GM12865 (cell line): ENCODE measurements around the gene OMA1.

ENCODE experiments used
- DNase-seq: peaks from one replicate; pipeline ENCODE4 v3.0.0; 2010; ENCODE audit warnings: low read depth
- H3K4me3 ChIP-seq: 2 replicates; pipeline ENCODE4 v1.5.1; 2011; ENCODE audit warnings: mild to moderate bottlenecking, low read depth, low read length, control low read depth
- CTCF ChIP-seq: IDR thresholded peaks from 2 replicates; pipeline ENCODE4 v1.5.1; 2011; ENCODE audit warnings: low read length, control low read depth, low read depth, inconsistent platforms; ENCODE audit not compliant: insufficient read depth; ENCODE audit errors: missing control alignments

OMA1 gene

GRCh38 chr1:58439946-58440345, 106.6 kb downstream of the OMA1 start:
- TF ChIP-seq CTCF = no peak
- DNase-seq = no peak

GRCh38 chr1:58438468-58438867, 108.1 kb downstream of the OMA1 start:
- H3K4me3 ChIP-seq = no peak overlapping the region
- TF ChIP-seq CTCF = no peak
- no peak for DNase-seq

More at GRCh38 chr1:58439946-58440345, 106.6 kb downstream of the OMA1 start:
- no peak overlapping the region for H3K4me3 ChIP-seq

GRCh38 chr1:58437623-58438022, 108.9 kb downstream of the OMA1 start:
- H3K4me3 ChIP-seq = no peak overlapping the region
- no peak for TF ChIP-seq CTCF
- DNase-seq = no peak

GRCh38 chr1:58436615-58437297, 109.8 kb downstream of the OMA1 start:
- no peak for DNase-seq
- TF ChIP-seq CTCF = no peak
- no peak overlapping the region for H3K4me3 ChIP-seq

GRCh38 chr1:58435376-58435775, 111.2 kb downstream of the OMA1 start:
- no peak for TF ChIP-seq CTCF
- no peak overlapping the region for H3K4me3 ChIP-seq
- DNase-seq = no peak

- TF ChIP-seq CTCF = no peak
- H3K4me3 ChIP-seq = no peak overlapping the region
- no peak for DNase-seq
These were observed 111.9 kb downstream of the OMA1 start for GRCh38 chr1:58434607-58435006.

- DNase-seq = no peak
- H3K4me3 ChIP-seq = no peak overlapping the region
- no peak for TF ChIP-seq CTCF
These were observed 112.3 kb downstream of the OMA1 start for GRCh38 chr1:58434181-58434580.
